HG03280 (cell line): Measurements from ENCODE around the gene TRIL.

Experiments
- ATAC-seq: cut with Tn5 transposase; IDR thresholded peaks from one replicate; pipeline ENCODE4 v1.9.1; 2021; ENCODE audit warnings: mild to moderate bottlenecking, moderate library complexity; ENCODE audit not compliant: unreplicated experiment

TRIL gene

GRCh38 chr7:28983396-28984190 is 25.5 kb upstream of the TRIL start:
- ATAC-seq: no peak

DNA sequence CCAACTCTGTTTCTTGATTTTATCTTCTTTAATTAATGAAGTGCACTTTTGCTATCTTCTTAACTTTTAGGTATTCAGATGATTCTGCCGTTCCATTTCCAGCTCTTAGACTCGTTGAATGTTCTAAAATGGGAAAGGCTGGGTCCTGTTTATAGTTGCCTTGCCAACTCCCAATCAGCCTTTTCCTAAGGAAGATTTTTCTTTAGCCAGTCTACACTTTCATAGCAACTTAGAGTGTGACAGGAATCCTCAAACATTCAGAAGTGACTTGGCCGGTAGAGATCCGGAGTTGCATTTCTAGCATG is 23.0 kb upstream of the TRIL start:
- ATAC-seq: no peak

- ATAC-seq: no peak
These were observed 22.5 kb upstream of the TRIL start for GRCh38 chr7:28980451-28981160.

GRCh38 chr7:28979776-28980175 is 21.6 kb upstream of the TRIL start:
- ATAC-seq: no peak

GRCh38 chr7:28977881-28978280 is 19.8 kb upstream of the TRIL start:
- ATAC-seq: no peak

DNA sequence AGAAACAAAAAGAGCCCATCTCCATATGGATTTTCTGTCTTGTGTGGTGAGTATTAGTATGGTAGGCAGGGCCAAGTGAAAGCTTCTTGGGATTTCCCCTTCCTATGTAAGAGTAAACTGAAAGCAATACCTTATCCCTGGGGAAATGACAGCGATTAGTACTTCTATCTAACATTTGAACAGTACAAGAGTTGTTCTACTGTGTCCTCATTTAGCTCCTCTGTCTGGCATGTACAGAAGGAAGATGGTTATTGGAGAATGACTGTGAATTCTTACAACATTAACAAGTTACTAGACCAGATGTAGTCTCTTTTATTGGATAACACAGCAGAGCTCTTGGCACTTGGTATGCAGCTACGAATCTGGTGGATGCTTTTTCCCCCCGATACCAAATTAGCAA is 17.9 kb upstream of the TRIL start:
- no peak for ATAC-seq

DNA sequence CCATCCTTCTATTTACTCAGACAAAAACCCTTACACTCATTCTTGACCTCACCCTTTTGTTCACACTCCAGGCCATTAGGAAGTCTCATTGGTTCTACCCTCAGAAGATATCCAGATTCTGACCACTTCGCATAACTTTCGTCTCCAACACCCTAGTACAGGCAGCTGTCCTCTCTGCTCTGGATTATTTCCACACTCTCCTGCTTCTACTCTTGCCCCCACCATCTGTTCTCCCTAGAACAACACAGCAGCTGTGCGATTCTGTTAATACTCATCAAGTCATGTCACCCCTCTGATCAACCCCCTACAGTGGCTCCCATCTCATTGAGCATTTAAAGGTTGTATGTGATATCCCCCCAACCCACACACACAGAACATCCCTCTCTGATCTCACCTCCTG is 15.5 kb upstream of the TRIL start:
- no peak for ATAC-seq

- no peak for ATAC-seq
These were observed 5.9 kb upstream of the TRIL start for GRCh38 chr7:28964056-28964455.

DNA sequence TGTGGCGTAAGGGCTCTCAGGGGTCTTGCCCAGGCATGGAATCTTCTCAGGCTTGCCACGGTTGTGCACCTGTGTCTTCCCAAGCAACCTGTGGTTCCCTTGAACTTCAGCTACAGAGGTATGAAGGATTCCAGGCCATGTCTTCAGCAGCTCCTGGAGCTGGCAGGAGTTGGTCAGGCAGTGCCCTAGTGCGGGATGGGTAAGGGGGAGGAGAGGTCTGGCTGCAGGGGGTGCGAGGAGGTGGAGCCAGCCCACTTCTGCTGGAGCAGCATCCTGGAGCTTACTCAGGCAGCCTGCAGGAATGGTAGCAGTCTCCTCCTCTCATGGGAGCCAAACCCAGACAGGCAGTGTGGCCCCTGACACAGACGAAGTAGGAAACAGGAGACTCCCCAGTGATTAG is 3.8 kb upstream of the TRIL start:
- ATAC-seq: no peak

- ATAC-seq: no peak
These were observed 2.1 kb upstream of the TRIL start for GRCh38 chr7:28960071-28960840.

DNA sequence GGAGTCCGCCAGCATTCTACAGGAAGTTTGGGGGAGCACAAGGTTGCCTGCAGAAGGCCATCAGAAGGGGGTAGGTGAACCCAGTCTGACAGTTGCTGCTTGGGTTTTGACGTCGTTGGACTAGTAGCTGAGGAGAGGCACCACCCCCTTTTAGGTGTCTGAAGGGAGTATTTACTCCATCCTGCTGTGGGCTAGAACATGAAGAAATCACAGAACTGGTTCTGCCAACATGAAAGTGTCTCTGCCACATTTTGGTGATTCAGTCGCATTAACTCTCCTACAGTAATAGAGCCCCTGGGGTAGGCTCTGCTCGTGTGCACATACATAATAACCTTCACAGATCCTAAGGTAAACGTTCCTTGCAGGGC is 834 bp upstream of the TRIL start:
- no peak for ATAC-seq

GRCh38 chr7:28957751-28958234 is 337 bp downstream of the TRIL start:
- ATAC-seq: no peak

DNA sequence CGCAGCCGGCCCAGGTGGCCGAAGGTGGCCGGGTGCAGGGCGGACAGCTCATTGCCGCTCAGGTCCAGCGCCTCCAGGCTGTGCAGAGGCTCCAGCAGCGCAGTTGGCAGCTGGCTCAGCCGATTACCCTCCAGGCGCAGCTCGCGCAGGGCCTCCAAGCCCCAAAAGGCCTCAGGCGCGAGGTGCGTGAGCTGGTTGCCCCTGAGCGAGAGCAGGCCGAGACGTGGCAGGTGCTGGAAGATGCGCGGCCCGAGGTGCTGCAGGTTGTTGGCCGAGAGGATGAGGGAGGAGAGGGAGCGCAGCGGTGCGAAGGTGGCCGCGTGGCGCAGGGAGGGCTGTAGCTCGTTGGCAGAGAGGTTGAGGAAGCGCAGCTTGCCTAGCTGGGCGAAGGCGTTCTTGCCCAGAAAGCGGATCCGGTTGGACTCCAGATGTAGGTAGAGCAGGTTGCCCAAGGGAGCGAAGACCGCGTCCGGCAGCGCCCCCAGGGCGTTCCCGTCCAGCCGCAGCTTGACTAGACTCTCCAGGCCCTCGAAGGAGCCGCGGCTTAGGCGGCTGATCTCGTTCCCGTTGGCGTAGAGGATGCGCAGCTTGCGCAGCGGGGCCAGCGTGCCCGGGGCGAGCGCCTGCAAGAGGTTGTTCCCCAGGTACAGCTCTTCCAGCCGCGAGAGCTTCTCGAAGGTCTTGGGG is 923 bp downstream of the TRIL start:
- ATAC-seq: no peak

DNA sequence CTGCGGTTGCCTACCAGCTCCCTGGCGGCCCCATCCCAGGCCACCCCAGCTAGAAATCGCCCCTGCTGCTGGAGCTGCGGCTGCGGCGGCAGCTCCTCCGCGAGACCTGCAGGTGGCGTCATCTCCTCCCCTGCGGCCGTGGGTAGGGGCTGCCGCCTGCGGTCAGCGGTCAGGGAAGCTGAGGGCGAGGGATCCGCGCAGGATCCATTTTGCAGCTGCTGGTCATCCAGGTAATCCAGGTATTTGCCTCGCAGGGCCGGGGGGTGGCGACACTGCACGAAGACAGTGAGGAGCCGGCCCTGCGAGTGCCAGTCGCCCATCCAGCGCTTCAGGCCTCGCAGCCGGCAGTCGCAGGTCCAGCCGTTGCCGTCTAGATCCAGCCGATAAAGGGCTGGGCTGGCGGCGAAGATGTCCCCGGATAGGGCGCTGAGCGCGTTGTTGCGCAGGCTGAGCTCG is 1.5 kb downstream of the TRIL start:
- ATAC-seq: no peak

- no peak for ATAC-seq
These were observed 2.2 kb downstream of the TRIL start for GRCh38 chr7:28955718-28956607.

DNA sequence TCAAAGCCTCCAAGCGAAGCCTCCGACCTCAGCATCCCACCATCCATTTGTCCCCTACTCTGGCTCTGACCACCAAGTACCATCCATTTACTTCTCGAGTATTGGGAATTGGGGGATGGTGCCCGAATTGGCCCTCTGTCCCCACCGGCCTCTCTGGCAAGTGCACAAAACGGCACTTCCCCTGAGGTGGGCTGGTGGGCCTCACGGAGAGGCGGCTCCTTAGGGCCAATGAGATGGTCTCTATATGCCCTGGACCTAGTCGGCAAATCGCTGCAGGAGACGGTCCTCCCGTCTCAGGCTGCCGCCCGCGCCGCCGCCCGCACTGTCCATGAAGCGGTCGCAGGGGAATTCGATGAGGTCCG is 2.8 kb downstream of the TRIL start:
- ATAC-seq: no peak

GRCh38 chr7:28954946-28955345 is 3.2 kb downstream of the TRIL start:
- no peak for ATAC-seq

GRCh38 chr7:28954471-28954870 is 3.7 kb downstream of the TRIL start:
- no peak for ATAC-seq

GRCh38 chr7:28953633-28954032 is 4.5 kb downstream of the TRIL start:
- no peak for ATAC-seq

DNA sequence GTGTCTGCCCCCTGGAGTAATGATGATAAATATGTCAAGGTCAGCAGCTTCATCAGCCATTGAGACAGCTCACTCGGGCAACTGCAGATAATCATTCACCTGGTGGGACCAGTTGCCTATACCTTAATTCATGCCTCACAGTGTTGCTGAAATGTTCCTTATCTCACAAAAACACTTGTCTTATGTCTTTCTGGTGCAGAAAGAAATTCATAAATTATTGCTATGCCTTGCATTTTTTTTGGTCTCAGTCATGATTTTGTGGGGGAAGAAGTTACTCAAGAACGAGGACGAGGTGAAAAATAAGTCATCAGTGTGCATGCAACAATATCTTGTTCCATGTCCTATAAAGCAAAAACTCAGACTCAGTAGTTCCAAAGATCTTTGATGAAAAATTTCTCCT is 16.0 kb downstream of the TRIL start:
- ATAC-seq: no peak
